Breast epithelium (tissue), 4 donors: ENCODE measurements around the gene VHLL. TPM values are rescaled to one million over a fixed set of nuclear protein-coding genes. Genes with fewer than 3 reads are reported as not detected.

Experiments
- DNase-seq, 2 donors: peaks; one replicate each; pipeline ENCODE4 v3.0.0-alpha.2; 2019; ENCODE audit warnings: low spot score in 2 of 2
- H3K27ac ChIP-seq, 2 donors: fragments of 200-600 bp; sonication (generic) in 1 of 2; one replicate each; pipeline ENCODE4 v1.5.1; 2016 to 2019; ENCODE audit warnings: mild to moderate bottlenecking in 1 of 2
- H3K27me3 ChIP-seq, 2 donors: fragments of 200-600 bp; sonication (generic) in 1 of 2; one replicate each; pipeline versions ENCODE4 v1.5.1 to v1.6.0; 2017 to 2019; ENCODE audit warnings: control low read depth in 1 of 2, mild to moderate bottlenecking in 1 of 2
- H3K36me3 ChIP-seq: fragments of 200-600 bp; one replicate; pipeline ENCODE4 v1.5.1; 2019
- H3K4me1 ChIP-seq, 2 donors: fragments of 200-600 bp; sonication (generic); one replicate each; pipeline ENCODE4 v1.5.1; 2016 to 2019; ENCODE audit warnings: control low read depth in 1 of 2
- H3K4me3 ChIP-seq, 3 donors: fragments of 200-600 bp; sonication (generic); 1 replicate in 2 of 3; 2 replicates in 1 of 3; pipeline ENCODE4 v1.5.1; 2016 to 2019; ENCODE audit warnings: mild to moderate bottlenecking in 3 of 3, moderate library complexity in 2 of 3
- H3K9me3 ChIP-seq, 2 donors: fragments of 200-600 bp; sonication (generic) in 1 of 2; one replicate each; pipeline ENCODE4 v1.5.1; 2016 to 2019; ENCODE audit warnings: control low read depth in 1 of 2
- POLR2A ChIP-seq: fragments of 450-650 bp; IDR thresholded peaks from one replicate; pipeline ENCODE4 v1.6.1; 2016; ENCODE audit warnings: antibody characterized with exemption, mild to moderate bottlenecking, moderate library complexity
- POLR2AphosphoS5 ChIP-seq, 3 donors: sonication (generic); formaldehyde crosslinking; IDR thresholded peaks; one replicate each; pipeline ENCODE4 v1.6.1; 2017; ENCODE audit warnings: antibody characterized with exemption in 3 of 3
- intact Hi-C: fragments of 100-400 bp; cut with DNase I; formaldehyde crosslinking; loops from one replicate; pipeline ENCODE4 v1.15.1; 2023; ENCODE audit warnings: low total_unique reads
- total RNA-seq, 3 donors: library from RNA; depleted of rRNA; stranded (reverse); fragments of >200 nt; gene quantifications; one replicate each; pipeline ENCODE4 v1.1.0, GENCODE V29; 2016
- TF ChIP-seq, protein P1 (sequence below), 3 donors: fragments of 450-650 bp; IDR thresholded peaks; one replicate each; pipeline ENCODE4 v1.5.1; 2016 to 2017; ENCODE audit warnings: antibody characterized with exemption in 3 of 3, mild to moderate bottlenecking in 3 of 3, moderate library complexity in 3 of 3

The VHLL gene
- total RNA-seq, 3 donors from 2014 or later, result 0.98 TPM; not detected in 2

DNA sequence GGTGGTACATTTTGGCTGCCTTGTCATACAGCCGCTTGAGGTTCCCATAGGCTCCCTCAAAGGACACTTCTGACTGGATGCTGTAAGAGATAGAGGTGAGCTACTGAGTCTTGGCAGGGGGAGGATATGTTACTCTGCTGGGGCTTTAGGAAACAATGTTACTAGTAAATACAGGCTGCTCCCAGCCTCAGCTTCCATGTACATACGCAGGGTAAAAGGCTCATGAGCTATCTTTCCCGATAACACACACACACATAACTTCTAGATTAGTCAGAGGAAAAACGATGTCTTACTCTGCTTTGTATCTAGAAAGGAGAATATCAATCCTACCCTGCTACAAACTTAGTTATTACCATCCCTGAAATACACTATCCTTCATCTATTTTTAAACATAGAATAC, 30.8 kb downstream of the VHLL start:
- Histone ChIP-seq H3K27me3 (no peaks in the 10 kb centered on the region), H3K9me3 (no peaks in the 10 kb centered on the region), H3K27ac (no peak overlapping the region), H3K4me1 (no peaks in the 10 kb centered on the region), H3K36me3 (peaks cover 20% of the 10 kb centered on the region), H3K4me3 (no peak overlapping the region)
- intact Hi-C loops, result no loop called here
- no peak for DNase-seq
- TF ChIP-seq POLR2AphosphoS5 (IDR thresholded peaks at IDR 0.05) (no peak), POLR2A (no peak)
- TF ChIP-seq, protein P1, sequence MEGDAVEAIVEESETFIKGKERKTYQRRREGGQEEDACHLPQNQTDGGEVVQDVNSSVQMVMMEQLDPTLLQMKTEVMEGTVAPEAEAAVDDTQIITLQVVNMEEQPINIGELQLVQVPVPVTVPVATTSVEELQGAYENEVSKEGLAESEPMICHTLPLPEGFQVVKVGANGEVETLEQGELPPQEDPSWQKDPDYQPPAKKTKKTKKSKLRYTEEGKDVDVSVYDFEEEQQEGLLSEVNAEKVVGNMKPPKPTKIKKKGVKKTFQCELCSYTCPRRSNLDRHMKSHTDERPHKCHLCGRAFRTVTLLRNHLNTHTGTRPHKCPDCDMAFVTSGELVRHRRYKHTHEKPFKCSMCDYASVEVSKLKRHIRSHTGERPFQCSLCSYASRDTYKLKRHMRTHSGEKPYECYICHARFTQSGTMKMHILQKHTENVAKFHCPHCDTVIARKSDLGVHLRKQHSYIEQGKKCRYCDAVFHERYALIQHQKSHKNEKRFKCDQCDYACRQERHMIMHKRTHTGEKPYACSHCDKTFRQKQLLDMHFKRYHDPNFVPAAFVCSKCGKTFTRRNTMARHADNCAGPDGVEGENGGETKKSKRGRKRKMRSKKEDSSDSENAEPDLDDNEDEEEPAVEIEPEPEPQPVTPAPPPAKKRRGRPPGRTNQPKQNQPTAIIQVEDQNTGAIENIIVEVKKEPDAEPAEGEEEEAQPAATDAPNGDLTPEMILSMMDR (IDR thresholded peaks at IDR 0.05), result no peak

DNA sequence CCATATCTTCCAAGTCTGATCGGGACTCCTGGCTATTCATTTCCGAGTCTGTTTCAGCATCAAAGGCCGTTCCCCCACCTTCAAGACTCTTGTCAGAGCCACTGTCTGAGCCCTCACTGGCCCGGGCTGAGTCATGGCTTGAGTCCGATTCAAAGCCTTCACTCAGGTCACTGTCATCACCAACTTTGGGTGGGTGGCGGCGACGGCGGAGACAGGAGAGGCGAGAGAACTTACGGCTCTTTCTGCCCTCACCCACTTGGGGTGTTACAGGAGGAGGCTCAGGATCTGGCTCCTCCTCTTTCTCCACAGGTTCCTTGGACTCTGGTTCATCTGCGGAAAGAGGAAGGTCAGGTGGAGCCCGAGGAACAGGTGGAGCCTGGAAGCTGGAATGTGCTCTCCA, 33.1 kb downstream of the VHLL start:
- H3K9me3 ChIP-seq, result no peaks in the 10 kb centered on the region

DNA sequence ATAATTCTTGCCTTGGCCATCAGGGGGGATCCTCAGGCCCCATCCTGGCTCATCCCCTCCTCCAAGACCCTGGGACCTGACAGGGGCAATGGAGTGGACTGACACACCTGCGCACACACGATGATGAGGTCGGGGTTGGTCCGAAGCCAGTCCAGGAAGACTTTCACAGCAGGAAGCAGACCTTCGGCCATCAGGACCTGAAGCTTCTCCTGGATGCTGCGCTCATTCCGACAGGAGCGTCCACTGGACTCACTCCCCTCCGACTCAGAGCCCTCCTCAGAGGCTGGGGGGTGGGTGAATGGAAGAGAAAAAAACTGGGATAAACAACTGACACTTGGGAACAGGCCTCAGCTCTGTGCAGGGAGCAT, 35.8 kb downstream of the VHLL start:
- Histone ChIP-seq H3K9me3 (no peaks in the 10 kb centered on the region), H3K36me3 (peaks cover 33% of the 10 kb centered on the region), H3K4me3 (no peak overlapping the region), H3K27me3 (no peaks in the 10 kb centered on the region), H3K4me1 (no peaks in the 10 kb centered on the region), H3K27ac (no peak overlapping the region)
- intact Hi-C loops, result no loop called here
- DNase-seq, result no peak
- TF ChIP-seq POLR2AphosphoS5 (IDR thresholded peaks at IDR 0.05), result no peak
- TF ChIP-seq POLR2A, result no peak
- TF ChIP-seq, protein P1 (IDR thresholded peaks at IDR 0.05), result no peak

More for the DNA sequence above, 33.1 kb downstream of the VHLL start:
- Histone ChIP-seq H3K27me3 (no peaks in the 10 kb centered on the region), H3K36me3 (peaks cover 17% of the 10 kb centered on the region), H3K4me1 (no peaks in the 10 kb centered on the region), H3K4me3 (no peak overlapping the region), H3K27ac (no peak overlapping the region)
- TF ChIP-seq POLR2A (no peak), POLR2AphosphoS5 (IDR thresholded peaks at IDR 0.05) (no peak)
- TF ChIP-seq, protein P1 (IDR thresholded peaks at IDR 0.05), result no peak
- intact Hi-C loops, result no loop called here
- DNase-seq, result no peak

DNA sequence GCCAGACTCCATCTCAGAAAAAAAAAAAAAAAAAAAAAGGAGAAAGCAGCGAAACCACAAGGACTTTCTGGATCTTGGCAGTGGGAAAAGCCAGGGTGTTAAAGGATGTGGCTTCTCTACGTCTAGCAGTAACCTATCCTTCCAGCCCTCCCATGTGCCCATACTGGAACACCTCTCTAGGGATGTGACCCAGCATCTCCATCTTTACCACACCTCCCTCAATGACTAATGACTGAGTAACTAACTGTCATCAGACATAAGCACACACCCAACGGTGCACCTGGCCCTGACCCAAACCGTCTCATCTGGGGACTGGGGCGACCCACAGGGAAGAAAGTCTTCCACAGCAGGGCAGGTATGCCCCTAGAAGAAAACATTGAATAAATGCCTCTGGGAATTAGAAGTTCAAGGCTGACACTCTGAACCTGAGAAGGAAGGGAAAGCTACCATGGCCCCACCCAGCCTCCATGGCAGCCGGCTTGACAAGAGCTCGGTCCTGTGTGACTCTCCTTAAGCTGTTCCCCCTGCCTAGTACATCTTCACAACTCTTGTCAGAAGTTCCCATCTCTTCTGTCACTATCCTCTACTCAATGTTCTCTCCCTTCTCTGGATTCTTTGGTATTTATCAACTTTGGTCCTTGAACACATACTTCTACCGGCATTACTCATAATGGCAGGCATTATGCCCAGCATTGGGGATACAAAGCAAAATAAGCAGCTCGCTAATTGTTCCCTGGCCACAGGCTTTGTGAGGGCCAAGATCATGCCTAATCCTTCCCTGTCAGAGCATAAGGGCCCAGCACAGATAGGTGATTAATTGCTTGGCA, 36.4 kb downstream of the VHLL start:
- intact Hi-C loops, result no loop called here
- TF ChIP-seq, protein P1 (IDR thresholded peaks at IDR 0.05), result no peak
- TF ChIP-seq POLR2A (no peak), POLR2AphosphoS5 (IDR thresholded peaks at IDR 0.05) (no peak)
- Histone ChIP-seq H3K9me3 (no peaks in the 10 kb centered on the region), H3K27me3 (no peaks in the 10 kb centered on the region), H3K36me3 (peaks cover 31% of the 10 kb centered on the region), H3K4me3 (no peak overlapping the region), H3K27ac (no peak overlapping the region), H3K4me1 (no peaks in the 10 kb centered on the region)
- no peak for DNase-seq

DNA sequence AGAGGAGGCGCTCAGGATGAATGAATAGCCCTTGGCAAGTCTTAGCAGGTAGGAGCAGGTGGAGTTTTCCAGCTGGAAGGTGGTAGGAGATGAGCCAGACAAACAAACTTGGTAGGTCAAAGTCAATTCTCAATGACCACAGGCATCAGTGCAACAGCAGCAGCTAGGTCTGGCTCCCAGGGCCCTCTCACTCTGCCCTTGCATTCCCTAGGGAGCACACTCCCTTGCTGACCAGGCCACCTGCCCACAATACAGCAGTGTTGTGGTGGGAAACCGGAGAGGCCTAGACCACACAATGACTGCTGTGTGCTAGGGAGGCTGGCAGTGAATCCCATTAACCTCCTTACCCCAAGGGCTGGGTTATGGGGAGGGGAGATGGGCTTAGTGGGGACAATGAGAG, 38.2 kb downstream of the VHLL start:
- H3K36me3 ChIP-seq, result peaks cover 16% of the 10 kb centered on the region
- TF ChIP-seq, protein P1 (IDR thresholded peaks at IDR 0.05), result no peak
- TF ChIP-seq POLR2A (no peak), POLR2AphosphoS5 (IDR thresholded peaks at IDR 0.05) (no peak)
- no peaks in the 10 kb centered on the region for H3K9me3 ChIP-seq
- H3K4me3 ChIP-seq, result no peak overlapping the region
- no peak for DNase-seq
- no peak overlapping the region for H3K27ac ChIP-seq
- H3K27me3 ChIP-seq, result no peaks in the 10 kb centered on the region
- intact Hi-C loops, result no loop called here
- H3K4me1 ChIP-seq, result no peaks in the 10 kb centered on the region
